Activated T-cell treated with anti-CD3 and anti-CD28 coated beads for 48 hours (primary cell): ENCODE measurements around the gene CD300E.
A peak's percentile ranks its signal among the peaks of the same experiment; 100 is the strongest.
"Not testable (repeated sequence)": the region's sequence is repeated elsewhere in the genome, so short reads cannot be mapped to it uniquely, and the experiment has no call there.

Experiments used
- DNase-seq: peaks from one replicate; pipeline ENCODE4 v3.0.0-alpha.2; 2020; ENCODE audit warnings: low read depth

CD300E gene

DNA sequence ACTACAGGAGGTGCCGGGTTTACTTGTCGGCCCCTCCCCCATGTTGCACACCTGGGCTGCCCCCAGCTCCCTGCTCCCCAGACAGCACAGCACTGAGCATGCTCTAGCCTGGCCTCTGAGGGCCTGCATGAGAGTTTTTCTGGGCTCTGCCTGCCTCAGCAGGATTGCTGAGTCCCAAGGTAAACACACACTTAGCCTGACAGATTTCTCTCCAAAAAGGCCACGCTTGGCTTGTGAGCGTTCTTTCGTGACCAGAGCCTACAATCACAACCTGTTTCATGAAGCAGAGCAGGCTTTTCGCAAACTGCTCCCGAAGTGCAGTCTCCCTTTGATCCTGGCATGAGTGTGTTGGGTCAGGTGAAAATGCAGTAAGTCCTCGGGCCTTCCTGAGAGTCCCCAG is 9.8 kb upstream of the CD300E start:
- DNase-seq, result no peak

DNA sequence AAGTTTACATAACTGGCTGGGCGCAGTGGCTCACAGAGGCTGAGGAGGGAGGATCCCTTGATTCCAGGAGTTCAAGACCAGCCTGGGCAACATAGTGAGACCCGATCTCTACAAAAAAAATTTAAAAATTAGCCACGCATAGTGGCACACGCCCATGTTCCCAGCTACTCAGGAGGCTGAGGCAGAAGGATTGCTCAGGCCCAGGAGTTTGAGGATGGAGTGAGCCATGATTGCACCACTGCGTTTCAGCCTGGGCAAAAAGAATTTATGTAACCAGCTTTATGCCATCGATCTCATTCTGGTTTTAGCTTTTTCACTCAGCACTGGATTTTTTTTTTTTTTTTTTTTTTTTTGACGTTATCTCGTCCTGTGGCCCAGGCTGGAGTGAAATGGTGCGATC is 9.1 kb upstream of the CD300E start:
- DNase-seq, result no peak

GRCh38 chr17:74631468-74632450 is 8.2 kb upstream of the CD300E start:
- DNase-seq, result no peak

GRCh38 chr17:74630251-74630650 is 6.7 kb upstream of the CD300E start:
- DNase-seq, result not testable (repeated sequence)

DNA sequence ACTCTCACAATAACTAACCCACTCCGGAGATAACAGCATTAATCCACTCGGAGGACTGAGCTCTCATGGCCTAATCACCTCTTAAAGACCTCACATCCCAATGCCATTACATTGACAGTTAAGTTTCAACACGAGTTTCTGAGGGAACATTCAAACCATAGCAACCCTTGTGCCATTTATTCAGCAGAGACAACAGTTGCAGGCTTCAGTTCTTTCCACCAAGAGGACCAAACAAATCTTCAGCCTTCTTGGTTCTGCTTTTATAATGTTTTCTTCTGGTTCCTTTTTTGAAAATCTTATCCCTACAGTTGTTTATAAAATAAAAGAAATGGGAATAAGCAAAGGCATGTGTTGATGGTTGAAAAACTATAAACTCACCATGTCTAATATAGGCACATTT is 2.1 kb upstream of the CD300E start:
- DNase-seq, result no peak

DNA sequence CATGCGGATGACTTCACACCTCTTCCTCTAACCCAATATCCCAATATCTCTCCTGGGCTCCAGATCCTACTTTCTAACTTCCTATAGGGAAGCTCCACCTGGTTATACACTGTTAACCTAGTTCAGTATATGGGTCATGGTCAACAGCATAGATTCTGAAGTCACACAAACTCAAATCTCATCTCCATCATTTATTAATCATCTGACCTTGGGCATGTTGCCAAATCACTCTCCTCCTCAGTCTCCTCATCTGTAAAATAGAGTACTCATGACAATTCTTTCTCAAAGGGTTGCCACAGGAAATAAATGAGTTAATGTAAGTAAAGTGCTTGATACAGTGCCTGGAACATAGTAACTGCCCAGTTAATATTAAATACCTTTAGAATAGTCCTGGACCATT is 593 bp upstream of the CD300E start:
- no peak for DNase-seq

- DNase-seq, result no peak
Measured at GRCh38 chr17:74619077-74619673, 4.4 kb downstream of the CD300E start.

GRCh38 chr17:74618451-74618850 is 5.1 kb downstream of the CD300E start:
- no peak for DNase-seq

DNA sequence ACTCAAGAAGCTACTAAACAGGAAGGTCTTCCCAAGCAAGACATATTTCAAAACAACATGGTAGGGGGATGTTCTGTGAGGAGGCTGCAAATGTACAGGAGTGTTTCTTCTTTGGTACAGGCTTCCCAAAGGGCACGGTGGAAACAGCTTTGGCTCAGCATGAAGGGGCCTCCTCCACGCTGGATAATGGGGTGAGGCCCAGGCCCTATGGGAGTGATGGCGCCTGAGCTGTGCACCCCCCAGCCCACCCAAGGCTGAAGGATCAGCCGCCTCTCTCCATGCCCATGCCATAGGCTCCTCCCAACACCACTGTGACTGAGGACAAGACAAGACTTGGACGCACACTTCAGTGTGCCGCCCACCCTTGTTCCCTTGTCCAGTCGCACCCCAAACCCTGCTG is 6.8 kb downstream of the CD300E start:
- no peak for DNase-seq

- DNase-seq, result no peak
Measured at GRCh38 chr17:74612046-74612445, 11.5 kb downstream of the CD300E start.

DNA sequence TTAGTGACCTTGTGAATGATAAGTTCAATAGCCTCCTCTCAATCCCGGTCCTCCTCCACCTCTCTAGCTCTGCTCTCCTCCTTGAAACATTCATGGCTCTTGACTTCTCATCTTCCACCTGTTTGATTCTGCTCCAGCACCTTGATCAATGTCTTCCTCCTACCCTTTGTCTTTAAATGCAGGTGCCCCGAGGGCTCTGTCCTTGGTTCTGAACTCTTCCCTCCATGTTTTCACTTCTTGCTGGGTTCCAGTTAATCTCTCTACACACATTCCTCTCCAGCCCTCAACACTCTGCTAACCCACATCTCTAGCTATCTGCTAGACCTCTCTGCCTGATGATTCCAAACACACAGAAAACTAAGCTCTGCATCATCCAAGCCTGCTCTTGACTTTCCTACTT is 13.4 kb downstream of the CD300E start:
- DNase-seq, result no peak

GRCh38 chr17:74608511-74608910 is 15.0 kb downstream of the CD300E start:
- no peak for DNase-seq

DNA sequence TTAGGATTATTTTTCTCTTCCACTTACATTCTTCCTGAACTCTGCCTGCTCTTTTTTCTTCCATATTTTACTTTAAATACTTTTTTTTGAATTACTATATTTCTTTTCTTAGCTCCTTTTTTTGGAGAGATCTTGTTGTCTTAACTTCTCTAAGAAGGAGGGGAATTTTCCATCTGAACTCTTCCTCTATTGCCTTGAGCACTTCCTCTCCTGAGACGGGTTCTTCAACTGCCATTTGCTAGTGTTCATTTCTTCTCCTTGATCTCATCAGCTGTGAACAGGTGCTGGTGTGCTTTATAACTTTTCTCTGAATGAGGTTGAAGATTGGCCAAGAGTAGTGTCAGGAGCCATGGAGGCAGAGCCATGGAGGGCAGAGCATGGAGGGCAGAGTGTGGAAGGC is 16.3 kb downstream of the CD300E start:
- no peak for DNase-seq

GRCh38 chr17:74606050-74606449 is 17.5 kb downstream of the CD300E start:
- DNase-seq, result no peak

- no peak for DNase-seq
Measured at GRCh38 chr17:74605361-74605760, 18.2 kb downstream of the CD300E start.

GRCh38 chr17:74604761-74605160 is 18.8 kb downstream of the CD300E start:
- DNase-seq, result no peak

GRCh38 chr17:74604200-74604599 is 19.3 kb downstream of the CD300E start:
- DNase-seq, result no peak

GRCh38 chr17:74603746-74604145 is 19.8 kb downstream of the CD300E start:
- no peak for DNase-seq

DNA sequence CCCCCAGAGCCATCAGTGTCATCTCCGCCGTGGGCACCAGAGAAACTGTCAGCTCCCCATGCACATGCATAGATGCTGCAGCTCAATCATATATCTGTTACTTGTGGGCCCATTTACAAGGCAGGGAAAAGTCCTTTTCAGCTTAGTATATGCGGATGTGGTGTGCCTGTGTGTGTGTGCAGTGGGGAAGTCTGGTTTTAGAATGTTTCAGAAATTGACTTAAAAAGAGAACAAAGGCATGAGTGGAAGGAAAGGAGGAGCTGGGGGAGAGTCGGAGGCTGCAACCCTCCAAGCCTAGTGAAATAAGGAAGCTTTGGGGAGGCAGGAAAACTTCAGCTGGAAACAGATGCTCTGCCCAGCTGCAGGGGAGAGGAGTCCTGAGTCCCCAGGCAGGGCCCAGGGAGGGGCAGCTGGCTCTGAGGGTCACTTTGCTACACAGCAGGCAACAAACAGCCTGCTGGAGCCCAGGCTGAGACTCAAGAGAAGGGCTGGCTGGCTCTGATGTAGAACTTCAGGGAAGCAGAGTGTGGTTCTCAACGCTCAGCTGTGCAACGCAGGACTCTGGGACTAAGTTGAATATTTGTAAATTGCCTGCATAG is 20.4 kb downstream of the CD300E start:
- DNase-seq, result no peak

DNA sequence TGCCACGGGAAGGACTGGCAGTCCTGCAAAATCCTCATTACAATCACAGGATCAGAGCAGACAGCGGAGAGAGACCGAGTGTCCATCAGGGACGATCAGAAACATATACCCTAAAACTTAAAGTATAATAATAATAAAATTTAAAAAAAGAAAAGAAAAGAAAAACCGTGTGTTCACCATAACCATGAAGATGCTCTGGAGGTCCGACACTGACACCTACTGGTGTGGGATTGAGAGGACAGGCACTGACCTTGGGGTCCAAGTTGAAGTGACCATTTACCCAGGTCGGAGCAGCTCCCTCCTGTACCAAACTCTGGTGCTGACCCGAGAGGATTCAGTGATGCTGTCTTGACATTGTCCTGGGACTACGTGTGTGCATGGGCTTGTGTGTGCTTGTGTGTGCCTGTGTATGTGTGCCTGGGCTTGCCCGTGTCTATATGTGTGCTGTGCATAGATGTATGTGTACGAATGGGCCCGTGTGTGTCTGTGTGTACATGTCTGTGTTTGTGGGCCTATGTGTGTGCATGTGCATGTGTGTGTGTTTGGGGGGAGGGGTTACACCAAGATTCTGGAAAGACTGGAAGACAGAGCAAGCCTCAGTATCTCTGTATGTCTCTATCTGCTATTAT is 21.5 kb downstream of the CD300E start:
- DNase-seq, result peak; percentile 15

DNA sequence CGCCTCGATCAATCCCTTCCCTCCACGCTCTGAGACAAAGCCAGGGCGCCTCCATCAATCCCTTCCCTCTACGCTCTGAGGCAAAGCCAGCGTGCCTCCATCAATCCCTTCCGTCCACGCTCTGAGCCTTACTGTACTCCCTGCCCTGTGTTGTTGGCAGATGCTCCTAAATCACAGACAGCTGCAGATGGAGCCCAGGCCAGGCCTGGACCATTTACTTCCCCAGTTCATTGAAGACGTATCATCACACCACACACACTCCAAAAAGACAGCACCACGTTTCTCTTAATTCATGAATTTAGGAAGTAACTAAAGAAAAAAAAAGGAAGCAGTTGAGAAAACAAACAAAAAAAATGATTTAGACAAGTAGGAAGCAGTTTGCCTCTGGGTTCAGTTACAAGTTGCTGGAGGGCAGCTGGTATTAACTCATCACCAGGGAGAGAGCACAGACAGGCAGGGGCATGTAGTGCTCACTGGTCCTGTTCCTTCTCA is 24.0 kb downstream of the CD300E start:
- no peak for DNase-seq

GRCh38 chr17:74599023-74599399 is 24.5 kb downstream of the CD300E start:
- DNase-seq, result no peak
